Stimulated activated effector memory CD8-positive, alpha-beta T cell treated with anti-CD3 and anti-CD28 coated beads, Interleukin-12 subunit alpha, Interleukin-12 subunit beta, amount 100 ng/mL, for 72 hours (primary cell): Measurements from ENCODE around the gene PIGZ.

ENCODE experiments used
- ATAC-seq: fragments of 150-1000 bp; cut with Tn5 transposase; 2 replicates; pipeline ENCODE4 v1.10.0; 2021
- DNase-seq, 2 donors: peaks; one replicate each; pipeline ENCODE4 v3.0.0; 2021 to 2022; ENCODE audit warnings: low spot score in 2 of 2
- H3K27ac Mint-ChIP-seq: one replicate; pipeline ENCODE4 v1.8.0; 2022; ENCODE audit warnings: mild to moderate bottlenecking, mixed read lengths
- H3K36me3 Mint-ChIP-seq: one replicate; pipeline ENCODE4 v1.8.0; 2022; ENCODE audit warnings: mild to moderate bottlenecking, mixed read lengths
- H3K4me1 Mint-ChIP-seq: one replicate; pipeline ENCODE4 v1.8.0; 2022; ENCODE audit warnings: mixed read lengths
- H3K4me3 Mint-ChIP-seq: one replicate; pipeline ENCODE4 v1.8.0; 2022; ENCODE audit warnings: mild to moderate bottlenecking, mixed read lengths
- H3K9me3 Mint-ChIP-seq: one replicate; pipeline ENCODE4 v1.8.0; 2022; ENCODE audit warnings: mixed read lengths

The PIGZ gene

GRCh38 chr3:197006446-197006845 is 37.8 kb upstream of the PIGZ start:
- no peak overlapping the region for H3K4me3 Mint-ChIP-seq

GRCh38 chr3:197003461-197004385 is 35.1 kb upstream of the PIGZ start:
- Mint-ChIP-seq H3K4me3 (peak overlapping the region; percentile 73), H3K4me1 (peaks cover 17% of the 10 kb centered on the region), H3K36me3 (peaks cover 6% of the 10 kb centered on the region), H3K27ac (peak overlapping the region; percentile 85), H3K9me3 (no peaks in the 10 kb centered on the region)
- DNase-seq (peak in 1 of 2 donors; percentile 65), ATAC-seq (peak; percentile 17)

More at GRCh38 chr3:197006446-197006845, 37.8 kb upstream of the PIGZ start:
- H3K27ac Mint-ChIP-seq = peak overlapping the region; percentile 40
- H3K36me3 Mint-ChIP-seq = no peaks in the 10 kb centered on the region
- ATAC-seq (no peak), DNase-seq (no peak)
- H3K9me3 Mint-ChIP-seq = no peaks in the 10 kb centered on the region
- H3K4me1 Mint-ChIP-seq = peaks cover 17% of the 10 kb centered on the region

GRCh38 chr3:197002701-197003454 is 34.2 kb upstream of the PIGZ start:
- H3K4me1 Mint-ChIP-seq = peaks cover 17% of the 10 kb centered on the region
- no peaks in the 10 kb centered on the region for H3K9me3 Mint-ChIP-seq
- peak overlapping the region; percentile 85 for H3K27ac Mint-ChIP-seq
- ATAC-seq (peak; percentile 86), DNase-seq (peak; percentile 87 to 90)
- H3K4me3 Mint-ChIP-seq = peak overlapping the region; percentile 73
- H3K36me3 Mint-ChIP-seq = peaks cover 6% of the 10 kb centered on the region

- Mint-ChIP-seq H3K4me3 (peak overlapping the region; percentile 59), H3K36me3 (peaks cover 6% of the 10 kb centered on the region), H3K9me3 (no peaks in the 10 kb centered on the region), H3K4me1 (peaks cover 17% of the 10 kb centered on the region), H3K27ac (peak overlapping the region; percentile 85)
- ATAC-seq (no peak), DNase-seq (no peak)
Measured at GRCh38 chr3:197001972-197002700, 33.5 kb upstream of the PIGZ start.

GRCh38 chr3:197001106-197001971 is 32.7 kb upstream of the PIGZ start:
- peaks cover 17% of the 10 kb centered on the region for H3K4me1 Mint-ChIP-seq
- peaks cover 6% of the 10 kb centered on the region for H3K36me3 Mint-ChIP-seq
- ATAC-seq = no peak
- peak overlapping the region; percentile 59 for H3K4me3 Mint-ChIP-seq
- H3K27ac Mint-ChIP-seq = peak overlapping the region; percentile 85
- no peak for DNase-seq
- no peaks in the 10 kb centered on the region for H3K9me3 Mint-ChIP-seq

GRCh38 chr3:197000211-197000610 is 31.6 kb upstream of the PIGZ start:
- DNase-seq = no peak
- H3K4me1 Mint-ChIP-seq = peaks cover 13% of the 10 kb centered on the region
- H3K27ac Mint-ChIP-seq = no peak overlapping the region
- ATAC-seq = no peak
- H3K36me3 Mint-ChIP-seq = peaks cover 6% of the 10 kb centered on the region
- H3K9me3 Mint-ChIP-seq = no peaks in the 10 kb centered on the region
- H3K4me3 Mint-ChIP-seq = no peak overlapping the region

- Mint-ChIP-seq H3K36me3 (peaks cover 6% of the 10 kb centered on the region), H3K4me1 (peaks cover 4% of the 10 kb centered on the region), H3K9me3 (no peaks in the 10 kb centered on the region), H3K4me3 (no peak overlapping the region), H3K27ac (no peak overlapping the region)
- DNase-seq = no peak
- ATAC-seq = no peak
Measured at GRCh38 chr3:196998966-196999760, 30.5 kb upstream of the PIGZ start.

- no peak for ATAC-seq
Measured at GRCh38 chr3:196997311-196997710, 28.7 kb upstream of the PIGZ start.

GRCh38 chr3:196996454-196997265 is 28.0 kb upstream of the PIGZ start:
- H3K36me3 Mint-ChIP-seq = peaks cover 6% of the 10 kb centered on the region
- ATAC-seq (no peak), DNase-seq (no peak)
- H3K4me1 Mint-ChIP-seq = no peaks in the 10 kb centered on the region
- no peak overlapping the region for H3K4me3 Mint-ChIP-seq
- no peaks in the 10 kb centered on the region for H3K9me3 Mint-ChIP-seq
- no peak overlapping the region for H3K27ac Mint-ChIP-seq

More at GRCh38 chr3:196997311-196997710, 28.7 kb upstream of the PIGZ start:
- no peak overlapping the region for H3K27ac Mint-ChIP-seq
- peaks cover 6% of the 10 kb centered on the region for H3K36me3 Mint-ChIP-seq
- H3K4me1 Mint-ChIP-seq = no peaks in the 10 kb centered on the region
- no peak overlapping the region for H3K4me3 Mint-ChIP-seq
- no peak for DNase-seq
- H3K9me3 Mint-ChIP-seq = no peaks in the 10 kb centered on the region

GRCh38 chr3:196995646-196996355 is 27.2 kb upstream of the PIGZ start:
- Mint-ChIP-seq H3K27ac (no peak overlapping the region), H3K4me1 (no peaks in the 10 kb centered on the region), H3K9me3 (no peaks in the 10 kb centered on the region), H3K36me3 (peaks cover 1% of the 10 kb centered on the region), H3K4me3 (no peak overlapping the region)
- ATAC-seq (no peak), DNase-seq (no peak)

GRCh38 chr3:196995027-196995426 is 26.4 kb upstream of the PIGZ start:
- DNase-seq (no peak), ATAC-seq (no peak)
- H3K4me3 Mint-ChIP-seq = no peak overlapping the region
- no peak overlapping the region for H3K27ac Mint-ChIP-seq
- no peaks in the 10 kb centered on the region for H3K36me3 Mint-ChIP-seq
- H3K9me3 Mint-ChIP-seq = no peaks in the 10 kb centered on the region
- no peaks in the 10 kb centered on the region for H3K4me1 Mint-ChIP-seq

- no peak for DNase-seq
- Mint-ChIP-seq H3K4me3 (no peak overlapping the region), H3K27ac (no peak overlapping the region), H3K9me3 (no peaks in the 10 kb centered on the region), H3K36me3 (no peaks in the 10 kb centered on the region), H3K4me1 (no peaks in the 10 kb centered on the region)
- ATAC-seq = no peak
Measured at GRCh38 chr3:196994056-196994455, 25.4 kb upstream of the PIGZ start.
